Kidney (tissue), 22 donors: ENCODE results near the gene CD34. TPM values are rescaled to one million over a fixed set of nuclear protein-coding genes. Genes with fewer than 3 reads are reported as not detected.

Experiments
- DNase-seq, 5 donors: peaks; one replicate each; pipeline ENCODE4 v3.0.0-alpha.2; 2013 to 2020
- FAIRE-seq: peaks from 2 replicates; lab custom pipeline; 2012; peaks lifted over from hg19 to GRCh38; lab: Jason Lieb, UNC
- H3K27ac ChIP-seq, 2 donors: one replicate each; pipeline ENCODE4 v1.7.0; 2013; ENCODE audit warnings: low read depth in 2 of 2, low read length in 2 of 2, inconsistent platforms in 1 of 2
- H3K27me3 ChIP-seq: one replicate; pipeline ENCODE4 v1.7.1; 2013; ENCODE audit warnings: low read length, inconsistent platforms; ENCODE audit not compliant: control insufficient read depth, insufficient read depth
- H3K36me3 ChIP-seq, 3 donors: one replicate each; pipeline versions ENCODE4 v1.7.0 to v1.7.1; 2013; ENCODE audit warnings: low read length in 3 of 3, control low read depth in 1 of 3, inconsistent platforms in 1 of 3; ENCODE audit not compliant: insufficient read depth in 3 of 3, control insufficient read depth in 2 of 3
- H3K4me1 ChIP-seq, 3 donors: one replicate each; pipeline versions ENCODE4 v1.7.0 to v1.7.1; 2013; ENCODE audit warnings: low read length in 3 of 3, inconsistent platforms in 1 of 3, low read depth in 1 of 3; ENCODE audit not compliant: control insufficient read depth in 2 of 3, insufficient read depth in 2 of 3
- H3K4me3 ChIP-seq, 3 donors: one replicate each; pipeline versions ENCODE4 v1.7.0 to v1.8.1; 2013; ENCODE audit warnings: low read length in 3 of 3, control low read depth in 1 of 3, inconsistent platforms in 1 of 3
- H3K9ac ChIP-seq, 3 donors: one replicate each; pipeline versions ENCODE4 v1.7.0 to v1.7.1; 2013; ENCODE audit warnings: low read length in 3 of 3, control low read depth in 1 of 3, inconsistent platforms in 1 of 3
- H3K9me3 ChIP-seq, 3 donors: one replicate each; pipeline versions ENCODE4 v1.7.0 to v1.7.1; 2013; ENCODE audit warnings: low read length in 3 of 3, control low read depth in 1 of 3, inconsistent platforms in 1 of 3; ENCODE audit not compliant: control insufficient read depth in 2 of 3, insufficient read depth in 1 of 3
- CTCF ChIP-seq: IDR thresholded peaks from 3 replicates; pipeline ENCODE4 v1.5.1; 2012; ENCODE audit warnings: mild to moderate bottlenecking, moderate library complexity, borderline replicate concordance; ENCODE audit not compliant: insufficient read depth; ENCODE audit errors: extremely low read depth
- intact Hi-C: fragments of 100-400 bp; cut with DNase I; formaldehyde crosslinking; loops from one replicate; pipeline ENCODE4 v1.11.1; 2022
- long read RNA-seq, 10 donors: library from polyadenylated mRNA in 1 of 10; unstranded in 1 of 10; transcript quantifications; one replicate each; pipeline ENCODE4 v2.0.0 and lab custom pipeline, GENCODE V29; 2021 to 2026
- polyA plus RNA-seq: library from polyadenylated mRNA; stranded (reverse); fragments of 350-450 nt; fragmentation: Illumina TruSeq; extraction: RNeasy Lipid Tissue Mini Kit (QIAGEN cat#74804); gene quantifications from one replicate; pipeline ENCODE4 v1.2.3, GENCODE V29; 2014; ENCODE audit warnings: low read depth, low replicate concordance; ENCODE audit not compliant: insufficient read depth
- total RNA-seq: library from RNA; stranded (reverse); fragmentation: NEBNext Ultra II Directional; extraction: Animal tissue kit (Norgen Biotek cat#: 25700); gene quantifications from one replicate; pipeline ENCODE4 v1.2.1, GENCODE V29; 2021
- donor health status: control.
- donor health status: control.
- donor health status: control.
- donor health status: control.
- donor health status: control.
- donor health status: DM: yes; HTN: yes; CAD: no.
- donor health status: Normal renal cell carcinoma (clear cell type).

Gene CD34
- total RNA-seq (50.9 TPM), polyA plus RNA-seq (69.4 TPM)
- long read RNA-seq, donor 1, full-length matches to known transcripts: 16 of 37 reads
- long read RNA-seq, donor 1, partial matches to known transcripts: 21 of 37 reads
- long read RNA-seq, donor 1, other reads (novel, unspliced or antisense): 0 of 37 reads
- long read RNA-seq, donor 2, full-length matches to known transcripts: 10 of 39 reads
- long read RNA-seq, donor 2, partial matches to known transcripts: 29 of 39 reads
- long read RNA-seq, donor 2, other reads (novel, unspliced or antisense): 0 of 39 reads
- long read RNA-seq, donor 3, full-length matches to known transcripts: 8 of 71 reads
- long read RNA-seq, donor 3, partial matches to known transcripts: 63 of 71 reads
- long read RNA-seq, donor 3, other reads (novel, unspliced or antisense): 0 of 71 reads
- long read RNA-seq, donor 4, full-length matches to known transcripts: 14 of 29 reads
- long read RNA-seq, donor 4, partial matches to known transcripts: 15 of 29 reads
- long read RNA-seq, donor 4, other reads (novel, unspliced or antisense): 0 of 29 reads
- long read RNA-seq, donor 5, full-length matches to known transcripts: 2 of 2 reads
- long read RNA-seq, donor 5, partial matches to known transcripts: 0 of 2 reads
- long read RNA-seq, donor 5, other reads (novel, unspliced or antisense): 0 of 2 reads
- long read RNA-seq, donor 6, full-length matches to known transcripts: 6 of 6 reads
- long read RNA-seq, donor 6, partial matches to known transcripts: 0 of 6 reads
- long read RNA-seq, donor 6, other reads (novel, unspliced or antisense): 0 of 6 reads
- long read RNA-seq, donor 7, full-length matches to known transcripts: 13 of 39 reads
- long read RNA-seq, donor 7, partial matches to known transcripts: 23 of 39 reads
- long read RNA-seq, donor 7, other reads (novel, unspliced or antisense): 3 of 39 reads
- long read RNA-seq, donor 8, full-length matches to known transcripts: 14 of 46 reads
- long read RNA-seq, donor 8, partial matches to known transcripts: 32 of 46 reads
- long read RNA-seq, donor 8, other reads (novel, unspliced or antisense): 0 of 46 reads
- long read RNA-seq, donor 9, full-length matches to known transcripts: 12 of 69 reads
- long read RNA-seq, donor 9, partial matches to known transcripts: 57 of 69 reads
- long read RNA-seq, donor 9, other reads (novel, unspliced or antisense): 0 of 69 reads
- long read RNA-seq, donor 10, full-length matches to known transcripts: 5 of 26 reads
- long read RNA-seq, donor 10, partial matches to known transcripts: 21 of 26 reads
- long read RNA-seq, donor 10, other reads (novel, unspliced or antisense): 0 of 26 reads

GRCh38 chr1:207910591-207911354 is at the start of gene CD34:
CD34 (minus strand) TSS chr1:207911125; CDS start chr1:207911080, 45 bp downstream.
- DNase-seq: peak in 4 of 5 donors; percentile 48 to 75 (median 63)
- FAIRE-seq: no peak
- peak within 1 kb of the TSS; percentile 69 to 71 for H3K27ac ChIP-seq
- H3K27me3 ChIP-seq: no peaks in the 10 kb centered on the region
- no peak for TF ChIP-seq CTCF
- intact Hi-C loops: no loop called here
- no peaks in the 10 kb centered on the region for H3K36me3 ChIP-seq
- peak within 1 kb of the TSS in 2 of 3 donors; percentile 8 to 51 for H3K9ac ChIP-seq
- peaks cover 0 to 7% (median 0%) of the 10 kb centered on the region in 3 donors for H3K4me1 ChIP-seq
- peak within 1 kb of the TSS; percentile 32 to 57 (median 49) for H3K4me3 ChIP-seq
- H3K9me3 ChIP-seq: no peaks in the 10 kb centered on the region

GRCh38 chr1:207960346-207960745 is 49.4 kb upstream of the CD34 start:
- H3K9ac ChIP-seq: no peak overlapping the region
- no peak for FAIRE-seq
- H3K4me1 ChIP-seq: peaks cover 0 to 12% (median 8%) of the 10 kb centered on the region in 3 donors
- peaks cover 7% of the 10 kb centered on the region for H3K27me3 ChIP-seq
- intact Hi-C loops: loop anchor here (5.0 kb wide), 1 partner anchor 73 kb away; no protein-coding TSS in a partner anchor
- no peaks in the 10 kb centered on the region for H3K9me3 ChIP-seq
- peak overlapping the region in 1 of 2 donors; percentile 11 for H3K27ac ChIP-seq
- DNase-seq: no peak
- H3K4me3 ChIP-seq: no peak overlapping the region
- H3K36me3 ChIP-seq: no peaks in the 10 kb centered on the region
- TF ChIP-seq CTCF: no peak

- H3K4me3 ChIP-seq: peak overlapping the region in 1 of 3 donors; percentile 50
- intact Hi-C loops: loop anchor here (5.0 kb wide), 1 partner anchor 73 kb away; no protein-coding TSS in a partner anchor
- no peak for TF ChIP-seq CTCF
- no peaks in the 10 kb centered on the region for H3K9me3 ChIP-seq
- H3K27ac ChIP-seq: peak overlapping the region; percentile 11 to 26
- FAIRE-seq: no peak
- peaks cover 0 to 12% (median 8%) of the 10 kb centered on the region in 3 donors for H3K4me1 ChIP-seq
- no peak overlapping the region for H3K9ac ChIP-seq
- no peaks in the 10 kb centered on the region for H3K36me3 ChIP-seq
- H3K27me3 ChIP-seq: peaks cover 7% of the 10 kb centered on the region
- DNase-seq: no peak
Measured at GRCh38 chr1:207959910-207960309, 49.0 kb upstream of the CD34 start.
